HG03575 (cell line): ENCODE results near the gene RNF123.

ENCODE experiments used
- ATAC-seq: cut with Tn5 transposase; IDR thresholded peaks from one replicate; pipeline ENCODE4 v1.9.1; 2021; ENCODE audit not compliant: unreplicated experiment, insufficient number of reproducible peaks, low FRiP score; ENCODE audit errors: extremely low read depth

Gene RNF123

GRCh38 chr3:49656541-49657112 is 32.7 kb upstream of the RNF123 start:
- no peak for ATAC-seq

GRCh38 chr3:49657208-49657915 is 32.0 kb upstream of the RNF123 start:
- no peak for ATAC-seq

GRCh38 chr3:49658711-49659110 is 30.6 kb upstream of the RNF123 start:
- ATAC-seq, result no peak

GRCh38 chr3:49659756-49660155 is 29.6 kb upstream of the RNF123 start:
- no peak for ATAC-seq

GRCh38 chr3:49661281-49661680 is 28.1 kb upstream of the RNF123 start:
- no peak for ATAC-seq

- no peak for ATAC-seq
Measured at GRCh38 chr3:49662021-49662420, 27.3 kb upstream of the RNF123 start.

- no peak for ATAC-seq
Measured at GRCh38 chr3:49662720-49663413, 26.5 kb upstream of the RNF123 start.

- ATAC-seq, result no peak
Measured at GRCh38 chr3:49663831-49664230, 25.5 kb upstream of the RNF123 start.

GRCh38 chr3:49664300-49664699 is 25.1 kb upstream of the RNF123 start:
- ATAC-seq, result no peak

- no peak for ATAC-seq
Measured at GRCh38 chr3:49665822-49666519, 23.4 kb upstream of the RNF123 start.

- ATAC-seq, result no peak
Measured at GRCh38 chr3:49666592-49666991, 22.8 kb upstream of the RNF123 start.

GRCh38 chr3:49667701-49668413 is 21.5 kb upstream of the RNF123 start:
- ATAC-seq, result no peak

- no peak for ATAC-seq
Measured at GRCh38 chr3:49668414-49668797, 21.0 kb upstream of the RNF123 start.

GRCh38 chr3:49668861-49669260 is 20.5 kb upstream of the RNF123 start:
- ATAC-seq, result no peak

- no peak for ATAC-seq
Measured at GRCh38 chr3:49669352-49669751, 20.0 kb upstream of the RNF123 start.

- no peak for ATAC-seq
Measured at GRCh38 chr3:49670940-49671290, 18.4 kb upstream of the RNF123 start.

- no peak for ATAC-seq
Measured at GRCh38 chr3:49671291-49672288, 17.8 kb upstream of the RNF123 start.

- no peak for ATAC-seq
Measured at GRCh38 chr3:49673121-49673714, 16.1 kb upstream of the RNF123 start.
